GM12891 (cell line): ENCODE data around the gene ADAMTS17.
"Not testable (repeated sequence)": the region's sequence is repeated elsewhere in the genome, so short reads cannot be mapped to it uniquely, and the experiment has no call there.

Experiments
- DNase-seq: peaks from one replicate; pipeline ENCODE4 v3.0.0; 2011; ENCODE audit warnings: low spot score; ENCODE audit not compliant: insufficient read length
- FAIRE-seq: peaks from 2 replicates; lab custom pipeline; 2011; peaks lifted over from hg19 to GRCh38; lab: Jason Lieb, UNC
- PAX5 ChIP-seq: IDR thresholded peaks from 2 replicates; pipeline ENCODE4 v1.6.1; 2011; ENCODE audit warnings: low read length, moderate library complexity, mild to moderate bottlenecking; ENCODE audit not compliant: insufficient read depth, severe bottlenecking
- POLR2A ChIP-seq: IDR thresholded peaks from 2 replicates; pipeline ENCODE4 v1.6.1; 2011; ENCODE audit warnings: low read depth, low read length, control low read depth
- POLR2AphosphoS5 ChIP-seq: IDR thresholded peaks from 2 replicates; pipeline ENCODE4 v1.6.1; 2011; ENCODE audit warnings: low read depth, low read length, control low read depth
- POU2F2 ChIP-seq: IDR thresholded peaks from 2 replicates; pipeline ENCODE4 v1.6.1; 2011; ENCODE audit warnings: low read depth, mild to moderate bottlenecking, control low read depth, low read length, moderate library complexity
- SPI1 ChIP-seq: IDR thresholded peaks from 2 replicates; pipeline ENCODE4 v1.6.1; 2011; ENCODE audit warnings: low read depth, low read length, control low read depth
- TAF1 ChIP-seq: IDR thresholded peaks from 2 replicates; pipeline ENCODE4 v1.6.1; 2011; ENCODE audit warnings: low read depth, low read length, control low read depth

The ADAMTS17 gene

DNA sequence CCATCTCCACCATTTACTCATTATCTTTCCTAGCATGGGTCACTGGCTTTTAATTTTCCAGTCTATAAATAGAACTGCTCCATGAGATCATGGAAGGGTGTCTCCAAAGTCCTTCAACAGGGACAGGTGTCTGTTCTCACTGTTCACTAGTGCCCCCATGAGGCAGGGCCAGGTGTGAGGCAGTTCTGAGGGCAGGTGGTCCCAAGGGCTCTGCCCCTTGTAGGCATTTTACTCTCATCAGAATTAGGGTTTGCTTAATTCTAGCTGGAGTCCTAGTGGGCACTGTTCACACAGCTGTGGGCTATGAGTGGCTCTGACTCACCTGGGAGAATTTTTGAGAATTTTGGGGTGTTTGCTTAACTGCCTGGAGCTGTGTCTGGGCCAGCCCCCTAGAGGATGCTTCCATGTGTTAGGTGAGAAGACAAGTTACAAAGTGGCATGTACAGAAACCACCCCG lies 360.6 kb downstream of the ADAMTS17 start:
- FAIRE-seq (no peak), DNase-seq (no peak)
- TF ChIP-seq POLR2A (no peak), POLR2AphosphoS5 (no peak), SPI1 (no peak), POU2F2 (no peak)

DNA sequence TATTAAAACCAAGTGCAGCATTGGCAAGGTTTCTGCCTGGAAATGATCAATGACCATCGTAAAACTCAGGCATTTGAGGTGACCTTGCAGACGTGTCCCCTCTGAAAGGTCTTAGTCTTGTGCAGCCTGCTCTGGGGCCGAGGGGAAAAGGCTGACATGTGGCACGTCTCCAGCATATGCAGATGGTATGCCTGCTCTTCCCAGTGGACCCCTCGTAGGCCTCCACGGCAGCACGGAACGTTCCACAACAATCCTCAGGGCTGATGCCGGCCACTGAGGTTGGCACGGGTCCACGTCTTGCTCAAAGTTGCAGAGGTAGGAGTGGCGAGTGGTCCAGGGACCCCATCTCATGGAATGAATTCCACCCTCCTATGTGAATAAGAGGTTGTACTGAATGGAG lies 361.0 kb downstream of the ADAMTS17 start:
- TF ChIP-seq POLR2A (no peak), PAX5 (no peak)
- FAIRE-seq (no peak), DNase-seq (no peak)

DNA sequence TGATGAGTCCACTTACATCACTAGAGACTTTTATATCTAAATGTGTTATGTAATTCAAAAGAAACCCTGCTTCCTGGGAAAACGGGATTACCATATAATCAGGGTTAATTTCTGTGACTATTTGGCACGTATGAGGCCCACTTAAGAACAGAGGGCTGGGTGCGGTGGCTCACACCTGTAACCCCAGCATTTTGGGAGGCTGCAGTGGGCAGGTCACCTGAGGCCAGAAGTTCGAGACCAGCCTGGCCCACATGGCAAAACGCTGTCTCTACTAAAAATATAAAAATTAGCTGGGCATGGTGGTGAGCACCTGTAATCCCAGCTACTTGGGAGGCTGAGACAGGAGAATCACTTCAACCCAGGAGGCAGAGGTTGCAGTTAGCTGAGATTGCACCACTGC lies 361.9 kb downstream of the ADAMTS17 start:
- not testable (repeated sequence) for DNase-seq, FAIRE-seq

DNA sequence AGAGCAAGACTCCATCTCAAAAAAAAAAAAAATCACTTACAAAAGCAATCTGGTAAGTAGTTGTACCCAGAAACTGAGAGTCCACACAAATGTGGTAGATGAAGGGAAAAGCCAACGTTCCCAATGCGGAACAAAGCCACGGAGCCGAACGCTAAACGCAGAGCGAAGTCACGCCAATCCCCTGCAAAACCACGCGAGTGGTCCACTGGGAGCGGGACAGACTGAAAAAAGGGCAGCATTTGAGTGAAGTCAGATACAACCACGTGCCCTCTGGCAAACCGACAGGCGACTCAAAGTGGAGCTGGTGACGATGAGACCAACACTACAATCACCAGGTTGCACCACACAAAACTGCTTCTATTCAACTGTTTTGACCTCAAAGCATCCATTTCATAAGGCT lies 362.4 kb downstream of the ADAMTS17 start:
- no peak for TF ChIP-seq PAX5
- DNase-seq (no peak), FAIRE-seq (no peak)

DNA sequence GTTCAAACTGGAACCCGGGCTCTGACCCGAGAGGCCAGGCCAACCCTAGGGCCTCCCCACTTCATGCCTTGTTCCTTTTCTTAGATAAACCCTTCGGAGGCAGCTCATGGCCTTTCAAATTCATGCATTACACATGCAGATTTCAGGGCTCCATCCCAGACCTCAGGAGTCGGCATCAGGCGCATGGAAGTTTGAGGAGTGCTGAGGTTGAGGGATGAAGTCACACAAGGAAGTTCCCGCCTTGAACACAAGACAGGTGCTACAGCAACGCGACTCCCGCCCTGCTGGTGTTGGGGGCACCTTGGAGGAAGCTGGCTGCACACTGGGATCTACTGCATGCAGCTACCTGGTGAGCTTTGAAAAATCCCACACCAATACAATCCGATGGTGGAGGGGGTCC lies 363.3 kb downstream of the ADAMTS17 start:
- DNase-seq (no peak), FAIRE-seq (no peak)

GRCh38 chr15:99977929-99978328 lies 363.8 kb downstream of the ADAMTS17 start:
- no peak for TF ChIP-seq POLR2A
- TF ChIP-seq TAF1, result no peak
- TF ChIP-seq POU2F2, result no peak
- TF ChIP-seq SPI1, result no peak
- TF ChIP-seq POLR2AphosphoS5, result no peak
- DNase-seq (no peak), FAIRE-seq (no peak)

More for the DNA sequence above, 363.3 kb downstream of the ADAMTS17 start:
- TF ChIP-seq SPI1 (no peak), TAF1 (no peak), POLR2A (no peak), PAX5 (no peak), POLR2AphosphoS5 (no peak), POU2F2 (no peak)

GRCh38 chr15:99976811-99977271 lies 364.9 kb downstream of the ADAMTS17 start:
- DNase-seq, result no peak

DNA sequence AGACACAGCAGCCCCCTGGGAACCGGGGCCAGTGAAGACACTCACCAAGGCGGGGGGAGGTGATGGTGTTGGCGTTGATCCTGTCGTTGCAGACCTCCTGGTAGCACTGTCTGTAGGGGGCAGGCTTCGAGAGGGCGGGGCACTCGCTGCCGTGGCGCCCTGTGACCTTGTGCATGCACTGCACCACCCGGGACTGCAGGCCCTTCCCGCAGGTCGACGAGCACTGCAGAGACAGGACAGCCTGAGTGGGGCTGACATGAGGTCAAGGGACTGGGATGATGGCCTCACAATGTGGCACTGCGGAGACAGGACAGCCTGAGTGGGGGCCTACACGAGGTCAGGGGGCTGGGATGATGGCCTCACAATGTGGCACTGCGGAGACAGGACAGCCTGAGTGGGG lies 365.8 kb downstream of the ADAMTS17 start:
- no peak for TF ChIP-seq POLR2A
- no peak for TF ChIP-seq SPI1
- no peak for TF ChIP-seq PAX5
- TF ChIP-seq POU2F2, result no peak
- no peak for TF ChIP-seq TAF1
- TF ChIP-seq POLR2AphosphoS5, result no peak
- FAIRE-seq, result no peak
- DNase-seq, result no peak

More at GRCh38 chr15:99976811-99977271, 364.9 kb downstream of the ADAMTS17 start:
- TF ChIP-seq POLR2A (no peak), TAF1 (no peak)
- no peak for FAIRE-seq

- DNase-seq (no peak), FAIRE-seq (no peak)
- TF ChIP-seq SPI1 (no peak), TAF1 (no peak), POLR2A (no peak), POU2F2 (no peak), POLR2AphosphoS5 (no peak), PAX5 (no peak)
Measured at GRCh38 chr15:99974246-99974645, 367.5 kb downstream of the ADAMTS17 start.

GRCh38 chr15:99973351-99973750 lies 368.4 kb downstream of the ADAMTS17 start:
- no peak for FAIRE-seq
- no peak for TF ChIP-seq POLR2AphosphoS5
- TF ChIP-seq SPI1, result no peak
- TF ChIP-seq POU2F2, result no peak
- TF ChIP-seq POLR2A, result no peak
- TF ChIP-seq TAF1, result no peak
- no peak for TF ChIP-seq PAX5
- DNase-seq, result no peak

DNA sequence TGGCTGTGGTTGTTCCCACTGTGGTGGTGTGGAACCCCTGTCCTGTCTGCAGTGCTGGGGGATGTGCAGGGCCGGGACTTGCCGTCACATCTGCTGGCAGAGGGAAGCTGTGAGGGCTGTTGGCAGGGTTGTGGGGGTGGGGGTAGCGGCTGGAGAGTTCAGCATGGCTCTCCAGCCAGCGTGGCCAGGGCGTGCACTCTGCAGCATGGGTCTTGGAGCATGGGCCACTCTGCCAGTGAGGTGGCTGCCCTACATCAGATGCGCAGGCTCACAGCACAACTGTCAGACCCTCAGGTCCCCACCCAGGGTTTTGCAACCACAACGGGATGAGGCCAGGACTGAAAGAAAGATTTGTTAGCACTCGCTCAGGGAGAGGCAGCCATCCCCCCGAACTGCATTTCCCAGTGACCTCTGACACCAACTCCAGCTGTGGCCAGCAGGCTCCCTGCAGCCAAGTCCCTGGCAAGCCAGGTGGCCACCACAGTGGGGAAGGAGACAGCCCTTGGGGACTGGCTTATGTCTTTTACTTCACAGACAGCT lies 370.8 kb downstream of the ADAMTS17 start:
- DNase-seq, result no peak
- FAIRE-seq, result no peak
- TF ChIP-seq POLR2A (no peak), PAX5 (no peak), SPI1 (no peak), POLR2AphosphoS5 (no peak), TAF1 (no peak), POU2F2 (no peak)
